GM19025 (cell line): ENCODE data around the gene PSMC3IP.
"Not testable (repeated sequence)": the region's sequence is repeated elsewhere in the genome, so short reads cannot be mapped to it uniquely, and the experiment has no call there.

Experiments used
- ATAC-seq: cut with Tn5 transposase; IDR thresholded peaks from one replicate; pipeline ENCODE4 v1.9.1; 2021; ENCODE audit warnings: mild to moderate bottlenecking, low read depth, moderate library complexity; ENCODE audit not compliant: unreplicated experiment

Gene PSMC3IP

DNA sequence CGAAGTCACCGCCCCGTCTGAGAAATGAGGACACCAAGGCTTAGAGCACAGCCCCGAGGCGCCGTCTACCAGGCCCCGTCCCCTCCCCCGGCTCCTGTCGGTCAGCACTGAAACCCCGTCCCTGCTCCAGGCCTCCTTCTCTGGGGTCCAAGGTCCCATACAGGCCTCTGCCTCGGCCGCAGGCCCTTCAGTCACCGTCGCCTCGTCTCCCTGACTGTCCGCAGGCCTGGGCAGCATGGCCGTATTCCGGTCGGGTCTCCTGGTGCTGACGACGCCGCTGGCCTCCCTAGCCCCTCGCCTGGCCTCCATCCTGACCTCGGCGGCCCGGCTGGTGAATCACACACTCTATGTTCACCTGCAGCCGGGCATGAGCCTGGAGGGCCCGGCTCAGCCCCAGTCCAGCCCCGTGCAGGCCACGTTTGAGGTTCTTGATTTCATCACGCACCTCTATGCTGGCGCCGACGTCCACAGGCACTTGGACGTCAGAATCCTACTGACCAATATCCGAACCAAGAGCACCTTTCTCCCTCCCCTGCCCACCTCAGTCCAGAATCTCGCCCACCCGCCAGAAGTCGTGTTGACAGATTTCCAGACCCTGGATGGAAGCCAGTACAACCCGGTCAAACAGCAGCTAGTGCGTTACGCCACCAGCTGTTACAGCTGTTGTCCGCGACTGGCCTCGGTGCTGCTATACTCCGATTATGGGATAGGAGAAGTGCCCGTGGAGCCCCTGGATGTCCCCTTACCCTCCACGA lies 15.0 kb downstream of the PSMC3IP start:
- ATAC-seq: no peak

- no peak for ATAC-seq
Measured at GRCh38 chr17:42561897-42562387, 15.6 kb downstream of the PSMC3IP start, which contains the start of gene COASY. Gene COASY (plus strand): TSS chr17:42562148. CDS start chr17:42562623, 475 bp downstream.

DNA sequence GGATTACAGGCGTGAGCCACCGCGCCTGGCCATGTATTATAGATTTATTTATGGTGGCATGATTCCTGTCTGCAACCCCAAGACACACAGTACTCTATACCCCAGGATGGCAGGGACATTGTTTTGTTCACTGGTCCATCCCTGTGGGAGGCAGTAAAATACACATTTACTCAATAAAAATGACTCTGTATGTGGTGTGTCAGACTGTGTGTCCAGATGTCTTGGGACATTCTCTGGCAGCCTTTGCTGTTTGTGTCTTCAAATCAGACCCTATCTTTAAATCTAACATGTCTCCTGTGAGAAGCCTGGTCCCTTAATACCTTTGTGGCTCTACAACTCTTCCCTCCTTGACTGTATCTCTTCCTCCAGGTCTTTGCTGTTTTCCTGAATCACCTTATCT lies 17.3 kb downstream of the PSMC3IP start:
- ATAC-seq: no peak

GRCh38 chr17:42559075-42559474 lies 18.5 kb downstream of the PSMC3IP start:
- ATAC-seq: no peak

- not testable (repeated sequence) for ATAC-seq
Measured at GRCh38 chr17:42555961-42556617, 21.4 kb downstream of the PSMC3IP start.

- no peak for ATAC-seq
Measured at GRCh38 chr17:42555122-42555622, 22.4 kb downstream of the PSMC3IP start.

DNA sequence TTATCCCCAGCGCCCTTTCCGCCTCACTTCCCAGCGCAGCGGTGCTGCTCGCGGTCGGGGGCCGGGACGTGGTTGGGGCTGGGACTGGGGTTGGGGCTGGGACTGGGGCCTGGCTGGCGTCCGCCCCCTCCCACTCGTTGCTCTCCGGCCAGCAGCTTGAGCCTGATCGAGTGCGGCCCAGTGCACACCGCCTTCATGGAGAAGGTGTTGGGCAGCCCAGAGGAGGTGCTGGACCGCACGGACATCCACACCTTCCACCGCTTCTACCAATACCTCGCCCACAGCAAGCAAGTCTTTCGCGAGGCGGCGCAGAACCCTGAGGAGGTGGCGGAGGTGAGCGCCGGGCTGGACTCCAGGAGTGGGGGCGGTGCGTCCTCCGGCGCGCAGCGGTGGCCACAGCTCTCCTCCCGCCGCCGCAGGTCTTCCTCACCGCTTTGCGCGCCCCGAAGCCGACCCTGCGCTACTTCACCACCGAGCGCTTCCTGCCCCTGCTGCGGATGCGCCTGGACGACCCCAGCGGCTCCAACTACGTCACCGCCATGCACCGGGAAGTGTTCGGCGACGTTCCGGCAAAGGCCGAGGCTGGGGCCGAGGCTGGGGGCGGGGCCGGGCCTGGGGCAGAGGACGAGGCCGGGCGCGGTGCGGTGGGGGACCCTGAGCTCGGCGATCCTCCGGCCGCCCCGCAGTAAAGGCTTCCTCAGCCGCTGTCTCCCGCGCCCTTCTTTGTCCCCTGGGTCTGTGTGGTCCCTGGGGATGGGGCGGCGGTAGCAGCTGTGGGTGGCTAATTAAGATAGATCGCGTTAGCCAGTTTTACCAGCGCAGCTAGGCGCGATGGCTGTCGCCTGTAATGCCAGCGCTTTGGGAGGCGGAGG lies 23.0 kb downstream of the PSMC3IP start:
- ATAC-seq: peak; percentile 83

DNA sequence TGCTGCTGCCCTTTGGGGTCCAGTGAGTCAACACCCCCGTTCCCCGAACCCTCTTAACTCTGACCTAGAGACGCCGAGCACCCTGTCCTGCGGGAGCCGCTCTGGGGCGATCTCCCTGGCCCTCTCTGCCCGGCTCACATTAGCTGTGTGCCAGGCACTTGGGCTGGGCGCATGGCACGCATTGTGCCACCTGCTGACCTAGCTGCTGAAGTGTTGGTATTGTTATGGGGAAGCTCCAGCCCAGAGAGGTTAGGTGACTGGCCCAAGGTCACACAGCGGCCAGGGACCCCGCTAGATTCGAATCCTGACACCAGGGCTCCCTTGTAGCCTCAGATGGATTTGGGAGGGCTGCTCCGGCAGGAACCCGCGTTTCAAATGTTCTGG lies 23.7 kb downstream of the PSMC3IP start:
- ATAC-seq: no peak

- ATAC-seq: no peak
Measured at GRCh38 chr17:42553161-42553818, 24.2 kb downstream of the PSMC3IP start.

DNA sequence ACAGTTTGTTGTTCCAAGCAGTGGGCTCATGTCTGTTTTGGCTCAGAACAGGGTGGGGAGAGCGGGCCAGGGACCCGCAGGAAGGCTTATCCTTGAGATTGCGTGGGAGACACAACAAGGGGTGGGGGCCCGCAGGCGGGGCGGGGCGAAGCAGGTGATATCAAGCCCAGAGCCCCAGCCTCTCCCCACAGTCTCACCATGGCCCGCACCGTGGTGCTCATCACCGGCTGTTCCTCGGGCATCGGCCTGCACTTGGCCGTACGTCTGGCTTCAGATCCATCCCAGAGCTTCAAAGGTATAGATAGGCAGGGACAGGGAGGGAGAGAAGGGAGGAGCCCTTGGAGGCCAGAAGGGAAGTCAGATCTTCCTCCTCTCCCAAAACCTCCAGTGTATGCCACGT lies 24.8 kb downstream of the PSMC3IP start, which contains the start of gene HSD17B1:
HSD17B1 (plus strand) TSS at position 188 of the 400 bp plus-strand sequence; CDS start at position 199, 11 bp downstream.
- not testable (repeated sequence) for ATAC-seq

GRCh38 chr17:42548993-42549755 lies 28.4 kb downstream of the PSMC3IP start:
- no peak for ATAC-seq

- peak; percentile 69 for ATAC-seq
Measured at GRCh38 chr17:42548070-42548837, 29.3 kb downstream of the PSMC3IP start.

GRCh38 chr17:42547698-42548069 lies 29.8 kb downstream of the PSMC3IP start:
- ATAC-seq: no peak

DNA sequence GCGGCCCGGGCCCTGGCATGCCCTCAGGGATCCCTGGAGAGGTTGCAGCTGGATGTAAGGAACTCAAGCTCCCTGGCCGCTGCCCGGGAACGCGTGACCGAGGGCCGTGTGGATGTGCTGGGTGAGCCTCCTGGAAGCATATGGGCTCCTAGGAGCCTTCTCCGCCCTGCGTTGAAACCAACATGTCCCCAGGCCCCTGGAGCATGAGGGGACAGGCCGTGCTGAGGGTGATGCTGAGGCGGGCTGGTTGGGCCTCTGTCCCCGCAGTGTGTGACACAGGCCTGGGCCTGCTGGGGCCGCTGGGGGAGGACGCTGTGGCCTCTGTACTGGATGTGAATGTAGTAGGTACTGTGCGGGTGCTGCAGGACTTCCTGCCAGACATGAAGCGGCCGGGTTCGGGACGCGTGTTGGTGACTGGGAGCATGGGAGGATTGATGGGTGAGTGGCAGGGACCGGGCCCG lies 30.5 kb downstream of the PSMC3IP start:
- ATAC-seq: no peak

DNA sequence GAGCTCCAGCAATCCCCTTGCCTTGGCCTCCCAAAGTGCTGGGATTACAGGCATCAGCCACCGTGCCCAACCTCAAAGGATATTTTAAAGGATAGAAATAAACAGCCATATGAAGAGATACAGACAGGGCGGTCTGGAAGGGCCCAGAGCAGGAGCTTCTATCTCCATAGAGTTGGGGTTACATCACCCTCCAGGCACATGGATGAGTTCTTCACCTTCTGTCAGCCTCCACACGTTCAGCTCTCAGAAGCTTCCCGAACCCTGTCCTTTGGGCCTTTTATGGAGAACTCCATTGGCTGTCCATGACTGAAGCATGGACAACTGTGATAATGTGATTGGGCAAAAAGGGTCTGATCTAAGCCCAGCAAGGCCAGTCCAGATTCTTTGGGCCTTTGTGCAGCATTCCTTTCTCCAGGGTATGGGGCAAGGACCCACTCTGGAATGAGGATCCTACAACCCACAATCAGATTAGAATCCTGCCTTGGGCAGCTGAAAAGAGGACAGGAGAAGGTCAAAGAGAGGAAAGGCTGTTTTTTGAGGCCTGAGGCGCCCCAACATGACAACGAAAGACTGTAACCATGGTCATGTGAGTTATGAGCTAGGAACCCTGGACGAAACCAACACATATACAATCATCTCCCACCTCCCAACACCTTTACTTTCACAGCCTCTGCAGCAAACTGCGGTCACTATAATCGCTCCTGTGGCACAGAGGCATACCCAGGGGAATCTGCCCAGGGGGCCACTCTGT lies 31.6 kb downstream of the PSMC3IP start:
- not testable (repeated sequence) for ATAC-seq

GRCh38 chr17:42544874-42545283 lies 32.6 kb downstream of the PSMC3IP start:
- ATAC-seq: no peak

- ATAC-seq: no peak
Measured at GRCh38 chr17:42543190-42544079, 34.1 kb downstream of the PSMC3IP start.
